GM19395 (cell line): ENCODE results near the gene CAMTA1.
"Not testable (repeated sequence)": the region's sequence is repeated elsewhere in the genome, so short reads cannot be mapped to it uniquely, and the experiment has no call there.

Experiments used
- ATAC-seq: cut with Tn5 transposase; IDR thresholded peaks from one replicate; pipeline ENCODE4 v1.9.1; 2021; ENCODE audit warnings: mild to moderate bottlenecking, moderate library complexity; ENCODE audit not compliant: unreplicated experiment

Gene CAMTA1

DNA sequence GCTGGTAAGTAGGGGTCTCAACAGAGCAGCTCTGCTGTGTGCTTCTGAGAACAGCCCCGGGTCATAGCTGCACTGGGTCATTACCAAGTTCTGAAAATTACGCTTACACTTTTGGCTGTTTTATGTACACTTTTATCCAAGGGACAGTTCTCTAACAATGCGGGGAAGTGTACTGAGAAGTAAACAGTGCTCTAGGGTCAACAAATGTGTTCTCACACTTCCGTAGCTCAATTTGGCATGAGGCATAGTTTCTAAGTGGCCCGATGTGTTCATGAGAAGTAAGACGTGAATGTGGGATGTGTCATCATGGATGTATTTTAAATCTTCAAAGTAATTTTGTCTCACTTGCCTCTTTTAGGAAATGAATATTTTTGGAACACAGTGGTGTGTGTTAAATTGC lies 975.0 kb downstream of the CAMTA1 start:
- ATAC-seq: no peak

DNA sequence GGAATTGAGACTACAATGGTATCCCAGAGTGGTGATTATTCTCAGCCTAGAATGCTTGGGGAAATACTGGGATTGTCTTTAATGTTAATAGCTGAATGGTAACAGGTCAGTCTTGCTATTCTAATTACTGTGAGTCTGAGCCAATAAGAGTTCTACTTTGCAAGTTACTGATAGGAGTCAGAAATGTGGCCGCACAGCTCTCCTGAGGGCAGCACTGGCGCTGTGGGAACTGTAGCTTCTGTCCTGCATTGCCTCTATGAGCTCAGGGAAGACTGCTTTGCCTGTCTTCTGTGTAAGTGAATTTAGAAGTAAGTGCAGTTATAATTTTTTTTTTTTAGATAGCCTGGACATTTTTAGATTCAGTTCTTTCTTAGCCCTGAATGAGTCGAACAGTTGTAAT lies 975.8 kb downstream of the CAMTA1 start:
- ATAC-seq: no peak

DNA sequence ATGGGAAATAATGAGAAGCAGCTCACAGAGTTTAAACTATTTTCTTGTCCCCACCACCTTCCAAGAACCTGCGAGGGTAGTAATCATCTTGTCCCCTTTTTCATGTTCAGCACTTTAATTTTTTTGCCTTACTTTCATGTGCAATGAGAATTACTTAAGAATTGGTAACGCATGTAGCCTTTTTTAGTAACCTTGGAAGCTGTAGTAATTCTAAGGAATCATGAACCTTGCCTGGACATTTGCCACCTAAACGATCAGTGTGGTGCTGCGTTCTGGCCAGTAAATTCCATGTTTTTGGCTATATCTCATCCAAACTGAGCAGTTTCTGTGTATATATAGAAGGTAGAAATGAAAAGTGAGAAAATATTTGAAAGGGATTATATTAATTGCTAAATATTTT lies 981.9 kb downstream of the CAMTA1 start:
- no peak for ATAC-seq

DNA sequence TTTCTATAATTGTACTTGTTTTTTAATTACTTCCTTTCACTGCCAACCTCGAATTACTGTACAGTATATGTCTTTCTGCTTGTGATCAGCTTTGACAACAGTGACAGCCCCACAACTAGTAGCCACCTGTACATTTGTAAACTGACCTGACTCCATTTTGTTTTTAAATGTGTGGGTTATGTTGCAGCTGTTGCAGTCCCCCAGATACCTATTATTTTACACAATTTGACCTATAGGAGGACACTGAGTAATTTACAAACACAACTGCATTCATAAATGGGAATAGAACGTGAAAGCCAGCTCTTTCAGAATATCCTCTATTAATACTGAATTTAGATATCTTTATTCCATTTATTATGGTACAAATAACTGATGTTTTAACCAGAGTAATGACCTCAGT lies 983.3 kb downstream of the CAMTA1 start:
- no peak for ATAC-seq

DNA sequence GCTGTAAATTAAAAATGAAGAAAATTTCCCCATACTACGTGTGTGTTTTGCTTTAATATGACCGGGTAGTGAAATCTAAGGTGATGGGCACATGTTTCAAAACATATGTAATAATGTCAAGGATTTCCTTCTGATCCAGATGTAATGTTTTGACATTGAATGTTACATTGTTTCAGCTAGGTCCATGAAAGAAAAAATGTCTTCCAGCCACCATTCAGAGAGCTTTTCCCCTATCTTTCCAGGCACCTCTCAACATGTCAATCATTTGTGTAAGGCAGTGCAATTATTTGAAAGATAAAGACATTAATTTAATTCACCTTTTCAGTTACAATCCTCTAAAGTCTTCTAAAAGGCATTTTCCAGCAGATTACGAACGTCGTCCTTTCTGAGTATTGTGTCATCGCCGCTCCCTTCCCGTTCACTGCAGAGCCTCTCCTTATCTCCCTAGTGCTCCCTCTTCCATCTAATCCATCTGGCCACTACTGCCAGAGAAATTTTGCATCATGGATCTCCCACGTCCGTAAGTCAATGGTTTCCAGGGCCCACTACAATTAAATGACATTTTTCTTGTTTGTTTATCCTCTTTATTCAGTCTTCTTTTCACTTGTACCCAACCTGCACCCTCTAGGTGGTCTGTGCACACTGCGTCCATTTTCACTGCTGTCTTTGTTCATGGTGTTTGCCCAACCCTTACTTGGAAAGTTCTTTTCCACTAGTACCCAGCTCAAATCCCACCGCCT lies 984.6 kb downstream of the CAMTA1 start:
- no peak for ATAC-seq

DNA sequence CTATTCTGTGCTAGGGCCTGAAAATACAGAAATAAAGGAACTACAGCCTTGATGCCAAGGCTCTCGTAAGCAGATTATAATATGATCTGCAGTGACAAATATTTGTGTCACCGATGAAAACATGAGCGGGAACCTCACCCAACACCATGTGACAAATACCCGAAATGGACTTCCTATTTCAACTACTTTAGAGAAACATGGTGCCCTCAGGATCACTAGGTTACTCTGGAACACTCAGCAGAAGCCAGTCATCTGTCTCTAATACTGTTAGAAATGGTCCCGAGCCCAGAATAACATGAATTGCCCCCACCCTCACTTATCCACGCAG lies 985.4 kb downstream of the CAMTA1 start:
- peak; percentile 36 for ATAC-seq

DNA sequence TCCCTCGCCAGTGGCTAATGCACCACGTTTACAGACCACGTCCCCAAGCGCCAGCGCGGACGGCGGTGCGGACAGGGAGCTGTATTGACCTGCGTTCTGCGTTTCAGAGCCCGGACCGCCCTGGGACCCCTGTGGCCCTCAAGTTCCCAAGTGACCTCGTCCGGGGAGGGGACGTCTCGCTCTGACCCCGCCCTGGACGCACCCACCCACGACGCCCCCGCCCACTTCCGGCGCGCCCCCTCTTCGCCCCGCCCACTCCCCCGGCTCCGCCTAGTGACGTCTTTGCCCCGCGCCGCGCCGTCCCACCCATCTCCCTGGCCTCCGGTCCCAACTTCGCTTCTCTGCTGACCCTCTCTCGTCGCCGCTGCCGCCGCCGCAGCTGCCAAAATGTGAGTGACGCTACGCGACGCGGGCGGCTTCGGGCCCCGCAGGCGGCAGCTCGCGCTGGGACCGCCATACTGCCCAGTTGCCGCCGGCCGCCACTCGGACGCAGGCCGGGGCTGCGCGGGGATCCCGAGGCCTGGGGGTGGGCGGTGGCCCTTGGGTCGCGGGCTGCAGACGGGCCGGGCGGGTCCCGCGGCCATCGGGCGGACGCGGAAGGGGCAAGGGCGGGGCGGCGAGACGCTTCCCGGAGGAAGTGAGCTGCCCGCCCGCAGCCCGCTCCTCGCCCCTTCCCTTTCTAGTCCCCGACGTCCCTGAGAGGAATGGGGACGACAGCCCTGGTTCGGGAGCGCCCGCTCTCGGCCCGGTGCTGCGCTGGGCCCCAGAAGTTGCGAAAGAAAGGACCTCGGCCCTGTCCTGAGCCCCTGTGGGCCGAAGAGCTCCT lies 986.0 kb downstream of the CAMTA1 start, which contains the start of gene VAMP3:
VAMP3 (plus strand) TSS at position 300 of the 826 bp plus-strand sequence; CDS start at position 388, 88 bp downstream.
- ATAC-seq: peak; percentile 75

DNA sequence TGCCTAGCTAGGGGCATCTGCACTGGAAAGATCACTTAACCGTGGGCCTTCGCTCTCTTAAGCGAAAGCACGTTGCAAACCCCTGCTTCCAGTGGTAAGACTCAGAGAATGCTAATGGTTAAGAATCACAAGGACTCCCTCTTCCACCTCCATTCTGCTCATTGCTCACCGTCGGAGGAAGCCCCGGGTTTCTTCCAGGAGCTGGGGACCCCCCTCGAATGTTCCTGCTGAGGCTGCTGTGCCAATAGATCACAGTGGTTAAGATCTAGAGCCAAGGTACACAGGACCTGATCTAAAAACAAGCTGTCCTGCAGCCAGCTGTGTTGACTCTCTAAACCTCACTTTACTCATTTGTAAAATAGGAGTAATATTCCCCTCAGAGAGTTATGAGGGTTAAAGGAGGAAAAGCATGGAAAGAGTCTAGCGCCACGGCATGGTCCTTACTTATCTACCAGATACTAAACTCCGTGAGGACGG lies 986.6 kb downstream of the CAMTA1 start:
- peak; percentile 32 for ATAC-seq

DNA sequence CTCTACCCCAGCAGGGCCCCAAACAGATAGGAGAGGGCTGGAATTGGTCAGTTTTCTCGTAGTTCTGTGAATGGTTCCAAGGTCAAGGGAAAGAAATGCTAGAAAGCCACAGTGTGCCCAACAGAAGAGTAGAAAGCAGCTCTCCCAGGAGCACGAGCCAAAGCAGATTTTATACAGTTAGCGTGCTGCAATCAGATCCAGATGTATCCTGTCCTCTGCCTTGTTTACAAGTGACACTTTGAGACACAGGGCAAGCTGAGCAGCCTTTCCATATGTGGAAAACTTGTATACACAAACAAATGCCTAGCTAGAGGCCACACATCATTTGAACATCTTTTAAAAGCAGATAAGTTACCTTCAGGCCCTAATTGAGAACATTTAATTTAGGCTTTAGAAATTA lies 992.3 kb downstream of the CAMTA1 start:
- ATAC-seq: no peak

DNA sequence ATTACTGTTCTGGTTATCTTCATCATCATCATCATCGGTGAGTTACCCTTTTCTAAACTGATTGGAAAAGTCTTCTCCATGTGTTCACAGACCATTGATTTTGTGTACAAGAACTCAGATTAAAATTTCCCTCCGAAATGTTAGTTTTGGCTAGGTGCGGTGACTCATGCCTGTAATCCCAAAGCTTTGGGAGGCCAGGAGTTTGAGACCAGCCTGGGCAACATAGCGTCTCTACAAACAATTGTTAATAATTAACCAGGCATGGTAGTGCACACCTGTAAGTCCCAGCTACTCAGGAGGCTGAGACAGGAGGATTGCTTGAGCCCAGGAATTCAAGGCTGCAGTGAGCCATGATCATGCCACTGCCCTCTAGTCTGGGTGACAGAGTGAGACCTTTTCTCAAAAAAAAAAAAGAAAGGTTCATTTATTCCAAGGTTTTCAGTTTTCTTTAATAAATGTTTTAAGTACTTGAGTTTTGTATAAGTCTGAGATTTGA lies 992.9 kb downstream of the CAMTA1 start:
- no peak for ATAC-seq

DNA sequence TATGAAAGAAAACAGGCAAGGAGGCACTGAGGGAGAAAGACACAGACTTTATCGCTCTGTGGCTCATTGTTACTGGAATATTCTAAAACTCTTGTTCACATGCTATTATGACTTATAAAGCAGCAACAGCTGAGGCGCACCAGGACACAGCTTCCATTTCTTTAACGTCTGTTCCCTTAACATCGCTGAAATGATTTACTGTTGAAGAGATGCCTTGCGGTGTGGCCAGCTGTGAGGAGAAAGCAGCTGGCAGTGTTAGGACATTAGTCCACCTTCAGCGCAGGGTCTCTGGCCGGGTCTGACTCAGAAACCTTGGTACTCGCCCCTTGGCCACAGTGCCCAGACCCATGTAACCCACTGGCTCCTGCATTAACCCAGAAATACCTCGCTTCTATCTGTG lies 995.7 kb downstream of the CAMTA1 start:
- ATAC-seq: no peak

DNA sequence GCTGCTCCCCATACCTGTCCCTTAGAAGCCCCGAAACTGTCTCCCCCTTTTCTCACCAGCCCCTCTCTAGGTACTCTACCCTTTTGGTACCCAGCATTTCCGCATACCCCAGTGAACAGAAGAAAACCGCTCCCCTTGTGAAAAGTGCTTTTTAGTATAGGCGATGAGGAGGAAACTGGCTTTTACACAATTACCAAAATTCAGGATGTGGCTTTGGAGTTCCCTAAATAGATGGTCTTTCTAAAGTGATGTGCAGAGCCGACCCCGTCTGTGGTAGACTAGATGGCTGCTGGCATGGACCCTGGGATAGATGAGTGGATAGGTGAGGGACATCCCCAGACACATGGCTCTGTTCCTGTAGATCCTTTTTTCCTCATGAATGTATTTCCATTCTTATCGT lies 996.2 kb downstream of the CAMTA1 start:
- ATAC-seq: no peak

DNA sequence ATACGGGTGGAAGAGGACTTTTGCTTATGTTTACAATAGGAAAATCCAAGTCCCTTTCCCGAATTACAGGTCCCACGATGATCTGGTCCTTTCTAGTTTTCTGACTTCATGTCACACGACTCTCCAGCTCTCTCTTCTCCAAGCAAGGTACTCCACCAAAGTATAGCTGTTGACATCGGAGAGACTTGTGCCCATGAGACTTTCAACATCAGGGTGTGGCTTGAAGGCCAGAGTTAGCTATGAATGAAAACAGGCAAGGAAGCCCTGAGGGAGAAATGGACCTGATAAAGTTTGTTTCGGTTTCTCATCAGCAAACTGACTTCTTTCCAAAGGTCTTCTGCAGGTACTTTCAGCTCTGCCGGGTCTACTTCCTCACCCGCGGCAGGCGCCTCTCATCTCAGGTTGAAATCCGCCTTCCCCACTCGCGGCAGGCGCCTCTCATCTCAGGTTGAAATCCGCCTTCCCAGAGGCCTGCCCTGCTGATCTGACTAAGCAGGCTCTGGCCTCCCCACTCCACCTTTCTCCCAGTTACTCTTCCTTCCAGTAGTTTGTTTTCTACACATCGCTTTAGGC lies 996.8 kb downstream of the CAMTA1 start:
- ATAC-seq: no peak

DNA sequence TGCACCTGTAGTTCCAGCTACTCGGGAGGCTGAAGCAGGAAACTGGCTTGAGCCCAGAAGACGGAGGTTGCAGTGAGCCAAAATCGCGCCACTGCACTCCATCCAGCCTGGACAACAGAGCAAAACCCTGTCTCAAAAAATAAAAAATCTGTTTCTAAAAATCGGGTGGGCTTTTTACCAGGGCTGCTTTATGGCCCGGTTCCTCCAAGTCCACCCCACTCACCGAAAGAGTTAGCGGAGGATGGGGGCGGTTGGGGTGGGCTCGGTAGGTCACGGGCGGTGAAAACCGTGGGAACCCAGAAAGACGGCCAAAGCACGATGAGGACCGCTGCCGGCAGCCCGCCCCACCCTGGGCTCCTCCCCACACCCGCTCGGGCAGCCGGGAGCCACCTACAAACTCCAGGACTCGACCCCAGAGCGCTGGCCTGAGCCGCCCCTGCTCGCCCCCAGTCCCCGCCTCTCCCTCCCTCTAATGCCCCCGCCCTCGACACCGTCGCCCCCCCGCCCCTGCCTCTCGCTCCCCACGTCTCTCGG lies 998.0 kb downstream of the CAMTA1 start:
- ATAC-seq: no peak

DNA sequence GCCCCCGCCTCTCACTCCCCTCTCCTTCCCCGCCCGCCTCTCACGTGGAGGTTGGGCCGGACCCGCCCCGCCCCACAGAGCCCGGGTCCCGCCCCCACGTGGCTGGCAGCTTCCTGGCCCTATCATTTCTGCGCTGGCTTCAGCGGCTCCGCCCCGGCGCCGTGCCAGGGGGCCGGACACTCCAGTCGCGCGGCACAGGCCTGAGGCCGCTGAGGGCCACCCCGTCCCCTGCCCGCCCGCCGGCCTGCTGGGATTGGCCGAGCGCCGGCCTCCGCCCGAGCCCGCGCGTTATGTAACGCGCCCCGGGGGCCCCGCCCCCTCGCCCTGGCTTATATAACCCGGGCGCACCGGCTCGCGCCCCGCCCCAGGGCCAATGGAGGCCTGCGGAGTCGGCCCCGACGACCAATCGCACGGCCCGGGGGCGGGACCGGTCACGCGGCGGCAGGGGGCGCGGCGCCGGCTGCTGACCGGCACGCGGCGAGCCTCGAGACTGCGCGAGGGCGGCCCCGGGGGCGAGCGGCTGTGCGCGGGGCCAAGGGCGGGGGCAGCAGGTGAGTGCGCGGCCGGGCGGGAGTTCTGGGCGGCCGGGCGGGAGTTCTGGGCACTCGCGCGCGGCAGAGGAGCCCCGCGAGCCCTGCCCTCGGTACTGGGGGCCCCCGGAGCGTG lies 998.7 kb downstream of the CAMTA1 start, which contains the start of gene PER3:
PER3 (plus strand) TSS at position 466 of the 666 bp plus-strand sequence. CDS start 587 bp downstream, outside the sequence.
- ATAC-seq: peak; percentile 85

DNA sequence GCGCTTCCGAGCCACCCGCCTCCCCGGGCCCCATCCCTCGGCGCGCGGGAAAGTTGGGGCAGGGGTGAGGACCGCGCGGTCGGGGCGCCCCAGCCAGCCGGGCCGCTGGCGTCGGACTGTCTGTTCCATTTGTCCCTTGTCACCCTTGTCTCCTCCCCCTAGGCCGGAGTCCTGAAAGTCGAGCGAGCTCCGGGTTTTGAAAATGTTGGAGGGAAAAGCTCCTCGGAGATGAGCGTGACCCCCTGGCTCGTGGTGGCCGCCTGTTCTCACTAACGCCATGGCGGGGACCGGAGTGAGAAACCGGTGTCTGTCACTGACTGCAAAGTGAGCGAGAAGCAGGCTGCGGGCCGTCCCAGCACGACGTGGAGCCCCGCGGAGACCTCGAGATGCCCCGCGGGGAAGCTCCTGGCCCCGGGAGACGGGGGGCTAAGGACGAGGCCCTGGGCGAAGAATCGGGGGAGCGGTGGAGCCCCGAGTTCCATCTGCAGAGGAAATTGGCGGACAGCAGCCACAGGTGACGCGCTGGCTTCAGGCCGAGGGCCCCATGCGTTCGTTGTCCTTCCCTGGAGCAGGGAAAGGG lies 999.3 kb downstream of the CAMTA1 start:
- no peak for ATAC-seq

DNA sequence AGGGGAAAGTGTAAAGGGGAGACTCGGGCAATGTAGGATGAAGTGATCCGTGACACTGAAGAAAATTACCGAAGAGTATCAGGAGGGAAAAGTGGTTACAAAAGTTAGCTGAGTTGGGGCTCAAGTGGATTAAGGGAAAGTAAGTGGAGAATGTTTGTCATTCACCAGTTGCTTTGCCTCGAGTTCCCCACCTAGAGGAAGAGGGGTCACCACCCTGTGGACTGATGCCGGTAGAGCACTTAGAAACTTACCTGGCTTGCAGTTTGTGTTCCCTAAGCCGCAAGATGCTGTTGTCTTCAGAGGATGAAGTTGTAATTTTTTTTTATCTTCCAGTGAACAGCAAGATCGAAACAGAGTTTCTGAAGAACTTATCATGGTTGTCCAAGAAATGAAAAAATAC lies 999.9 kb downstream of the CAMTA1 start:
- no peak for ATAC-seq

DNA sequence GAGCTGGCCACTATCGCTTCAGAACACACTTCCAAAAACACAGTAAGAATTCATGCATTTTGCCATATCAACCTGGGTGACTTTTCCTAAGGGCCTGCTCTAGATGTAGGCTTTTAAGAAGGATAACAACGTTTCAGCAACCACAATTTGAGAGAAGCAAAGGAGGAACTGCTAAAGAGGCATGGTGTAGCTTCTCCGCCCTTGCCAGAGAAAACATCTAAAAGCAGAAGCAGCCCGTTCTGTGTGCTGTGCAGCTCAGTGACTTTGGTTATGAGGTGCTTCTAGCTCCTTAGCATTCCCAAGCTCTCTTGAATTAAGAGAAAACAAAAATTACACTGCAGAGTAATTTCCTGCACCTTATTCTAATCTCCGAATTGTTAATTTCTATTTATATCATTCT lies 1001.5 kb downstream of the CAMTA1 start:
- no peak for ATAC-seq

DNA sequence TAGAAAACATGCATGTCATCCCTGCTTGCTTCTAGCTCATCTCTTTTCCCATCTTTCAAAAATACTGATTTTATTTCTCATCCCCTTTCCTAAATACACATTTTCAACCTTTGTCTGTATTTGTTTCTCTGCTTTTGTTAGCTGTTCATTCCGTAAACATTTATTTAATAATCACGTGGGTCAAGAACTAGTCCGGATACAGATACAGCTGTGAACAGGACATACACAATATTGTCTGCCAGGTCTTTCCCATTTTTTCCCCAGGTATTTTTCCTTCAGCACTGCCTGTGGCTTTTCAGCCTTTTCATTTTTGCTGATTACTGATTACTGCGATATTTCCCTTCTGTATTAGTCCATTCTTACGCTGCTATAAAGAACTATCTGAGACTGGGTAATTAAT lies 1004.6 kb downstream of the CAMTA1 start:
- ATAC-seq: no peak

DNA sequence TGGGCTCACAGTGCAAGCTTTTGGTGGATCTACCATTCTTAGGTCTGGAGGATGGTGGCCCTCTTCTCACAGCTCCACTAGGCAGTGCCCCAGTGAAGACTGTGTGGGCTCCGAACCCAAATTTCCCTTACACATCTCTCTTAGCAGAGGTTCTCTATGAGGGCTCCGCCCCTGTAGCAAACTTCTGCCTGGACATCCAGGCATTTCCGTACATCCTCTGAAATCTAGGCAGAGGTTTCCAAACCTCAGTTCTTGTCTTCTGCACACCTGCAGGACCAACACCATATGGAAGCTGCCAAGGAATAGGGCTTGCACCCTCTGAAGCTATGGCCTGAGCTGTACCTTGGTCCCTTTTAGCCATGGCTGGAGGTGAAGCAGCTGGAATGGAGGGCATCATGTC lies 1005.8 kb downstream of the CAMTA1 start:
- not testable (repeated sequence) for ATAC-seq
